Brain microvascular endothelial cell (primary cell): ENCODE measurements around the gene RPL19.

Experiments used
- DNase-seq: peaks from one replicate; pipeline ENCODE4 v3.0.0-alpha.2; 2020
- H3K27ac ChIP-seq: fragments of 250-450 bp; sonication (Bioruptor Pico); 2 replicates; pipeline ENCODE4 v1.5.1; 2020; ENCODE audit warnings: mild to moderate bottlenecking, moderate library complexity
- H3K27me3 ChIP-seq: fragments of 250-450 bp; sonication (Bioruptor Pico); replicated peaks from 2 replicates; pipeline ENCODE4 v1.5.1; 2020; ENCODE audit warnings: mild to moderate bottlenecking
- H3K36me3 ChIP-seq: fragments of 250-450 bp; sonication (Bioruptor Pico); replicated peaks from 2 replicates; pipeline ENCODE4 v1.5.1; 2020; ENCODE audit warnings: mild to moderate bottlenecking
- H3K4me3 ChIP-seq: 2 replicates; pipeline ENCODE4 v1.5.1; 2011; ENCODE audit warnings: low read depth, mild to moderate bottlenecking, control low read depth, low read length, moderate library complexity
- CTCF ChIP-seq: IDR thresholded peaks from 2 replicates; pipeline ENCODE4 v1.5.1; 2011; ENCODE audit warnings: low read depth, mild to moderate bottlenecking, moderate library complexity, low read length, control low read depth, inconsistent platforms; ENCODE audit errors: missing control alignments
- in situ Hi-C: cut with HindIII; loops from 2 replicates; pipeline ENCODE4 v1.10.0; 2017; ENCODE audit warnings: low sequenced_read_pairs, low pct_ligation_motif_present

Gene RPL19

DNA sequence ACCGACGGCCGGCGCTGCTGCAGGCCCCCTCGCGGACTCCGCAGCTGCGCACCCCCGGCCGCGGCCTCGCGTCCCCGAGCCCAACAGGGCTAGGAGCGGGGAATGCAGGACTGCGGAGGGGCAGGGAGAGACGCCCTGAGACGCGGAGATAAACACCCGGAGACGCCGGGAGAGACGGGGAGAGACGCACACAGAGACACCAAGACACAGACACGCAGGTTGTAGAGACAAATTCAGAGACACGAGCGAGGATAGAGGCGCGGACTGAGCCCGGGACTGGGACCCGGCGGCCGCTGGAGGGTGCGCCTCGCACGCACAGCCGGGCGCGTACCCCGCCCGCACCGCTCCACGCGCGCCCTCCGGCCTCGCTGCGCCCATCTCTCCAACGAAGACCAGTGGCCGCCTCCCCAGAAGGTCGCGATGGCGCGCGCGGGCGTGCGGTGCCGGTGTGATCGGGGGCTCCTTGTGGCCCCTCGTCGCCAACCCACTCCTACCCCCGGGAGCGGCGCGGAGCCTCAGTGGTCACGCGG, 24.8 kb downstream of the RPL19 start:
- H3K4me3 ChIP-seq: no peak overlapping the region

DNA sequence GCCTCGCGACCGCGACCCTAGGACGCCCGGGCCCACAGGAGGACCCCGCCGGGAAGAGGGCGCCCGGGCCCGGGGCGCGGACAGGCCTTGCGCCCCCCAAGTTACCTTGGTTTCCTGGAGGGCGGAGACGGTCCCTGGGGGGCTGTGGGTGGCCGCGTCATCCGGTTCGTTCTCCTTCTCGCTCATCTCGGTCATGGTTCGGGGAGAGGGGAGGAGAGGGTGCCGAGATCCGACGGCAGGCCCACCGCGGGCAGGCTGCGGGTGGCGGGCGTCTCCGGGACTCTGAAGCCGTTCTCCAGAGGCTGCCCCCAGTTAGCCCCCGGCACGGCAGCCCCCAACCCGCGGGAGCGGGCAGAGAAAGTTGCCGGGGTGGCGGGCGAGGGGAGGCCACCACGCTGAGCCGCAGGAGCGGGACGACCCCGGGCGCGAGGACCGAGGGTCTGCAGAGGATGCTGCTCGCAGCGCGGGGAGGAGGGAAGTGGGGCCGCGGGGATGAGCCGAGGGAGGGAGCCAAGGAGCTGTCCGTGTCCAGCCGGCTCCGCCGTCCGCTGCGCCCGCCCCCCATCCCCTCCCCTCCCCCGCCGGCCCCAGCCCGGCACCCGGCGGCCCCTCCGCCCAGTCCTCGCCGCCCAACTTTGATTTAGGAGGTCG, 25.4 kb downstream of the RPL19 start, which contains the start of gene STAC2:
Gene STAC2 (minus strand): TSS at position 638 of the 651 bp plus-strand sequence. CDS start 443 bp downstream, at position 195.
- no peak for DNase-seq
- peak within 1 kb of the TSS; percentile 38 for H3K4me3 ChIP-seq
- H3K27me3 ChIP-seq: peaks cover 19% of the 10 kb centered on the region

More for the DNA sequence above, 24.8 kb downstream of the RPL19 start:
- Histone ChIP-seq H3K36me3 (no peaks in the 10 kb centered on the region), H3K27ac (no peak overlapping the region), H3K27me3 (peaks cover 19% of the 10 kb centered on the region)
- in situ Hi-C loops: no loop called here
- no peak for TF ChIP-seq CTCF
- DNase-seq: no peak

DNA sequence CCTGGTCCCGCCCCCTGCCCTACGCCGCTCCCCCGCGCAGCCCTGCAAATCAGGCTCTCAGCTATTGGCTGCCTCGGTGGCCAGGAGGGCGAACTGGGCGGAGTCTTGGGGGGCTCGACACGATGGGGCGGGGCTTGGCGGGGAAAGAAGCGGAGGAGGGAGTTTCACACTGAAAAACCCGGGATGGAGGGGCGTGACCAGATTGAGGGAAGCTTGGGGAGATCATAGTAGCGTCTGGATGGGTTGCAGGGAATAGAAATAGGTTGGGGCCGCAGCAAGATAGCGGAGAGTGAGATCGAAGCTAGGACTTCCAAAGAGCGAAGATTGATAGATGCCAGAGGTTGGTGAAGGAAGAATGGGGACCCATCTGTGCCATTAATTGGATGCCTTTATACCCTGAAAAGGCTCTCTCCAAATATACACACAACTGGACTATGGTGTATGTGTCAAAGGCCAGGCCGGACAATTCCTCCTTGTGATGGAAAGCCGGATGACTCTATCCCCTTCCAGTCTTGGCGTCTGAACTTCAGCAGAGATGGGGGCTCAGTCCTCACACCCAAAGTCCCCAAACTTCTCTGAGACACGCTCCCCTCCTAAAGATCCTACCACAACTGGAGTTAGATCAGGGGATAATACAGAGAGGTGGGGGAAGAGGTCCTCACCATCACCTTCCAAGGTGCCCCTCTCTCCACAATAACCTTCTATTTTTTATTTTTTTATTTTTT, 26.0 kb downstream of the RPL19 start:
- DNase-seq: no peak
- in situ Hi-C loops: no loop called here
- no peak overlapping the region for H3K27ac ChIP-seq
- no peaks in the 10 kb centered on the region for H3K36me3 ChIP-seq
- TF ChIP-seq CTCF: no peak
- peak overlapping the region; percentile 38 for H3K4me3 ChIP-seq
- H3K27me3 ChIP-seq: peaks cover 19% of the 10 kb centered on the region

More for the DNA sequence above, 25.4 kb downstream of the RPL19 start, which contains the start of gene STAC2:
- in situ Hi-C loops: no loop called here
- no peaks in the 10 kb centered on the region for H3K36me3 ChIP-seq
- TF ChIP-seq CTCF: no peak
- no peak within 1 kb of the TSS for H3K27ac ChIP-seq

- TF ChIP-seq CTCF: no peak
- no peaks in the 10 kb centered on the region for H3K36me3 ChIP-seq
- no peak overlapping the region for H3K4me3 ChIP-seq
- in situ Hi-C loops: no loop called here
- no peak overlapping the region for H3K27ac ChIP-seq
- peaks cover 19% of the 10 kb centered on the region for H3K27me3 ChIP-seq
- DNase-seq: no peak
These were observed 27.4 kb downstream of the RPL19 start for GRCh38 chr17:39227364-39227919.

DNA sequence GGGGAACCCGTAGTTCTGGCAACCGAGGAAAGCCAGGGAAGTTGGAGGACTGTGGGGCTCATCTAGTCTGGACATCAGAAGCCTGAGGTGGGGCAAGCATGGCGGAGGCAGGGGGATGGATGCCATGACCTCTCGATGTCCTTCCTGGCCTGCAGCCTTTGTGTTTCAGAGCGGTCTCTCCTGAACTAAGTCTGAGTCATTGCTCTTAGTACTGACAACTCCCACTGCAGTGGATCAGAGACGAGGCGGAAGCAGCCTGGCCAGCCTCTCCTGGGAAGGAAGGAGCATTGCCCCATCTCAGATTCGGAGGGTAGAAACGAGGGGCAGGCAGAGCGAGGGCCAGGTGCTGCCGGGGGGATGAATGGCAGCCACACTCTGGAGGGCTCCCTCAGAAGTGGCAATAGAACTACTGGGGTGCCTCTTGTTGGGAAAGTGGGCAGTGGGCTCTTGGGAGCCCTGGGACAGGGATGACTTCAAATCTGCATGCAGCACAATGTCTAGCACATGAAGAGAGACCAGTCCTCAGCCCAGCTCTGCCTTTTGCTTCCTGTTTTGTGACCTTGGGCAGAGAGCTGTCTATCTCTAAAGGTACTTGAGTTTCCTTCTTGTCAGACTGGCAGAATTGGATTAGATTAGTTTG, 29.3 kb downstream of the RPL19 start:
- no peaks in the 10 kb centered on the region for H3K36me3 ChIP-seq
- TF ChIP-seq CTCF: no peak
- peak; percentile 59 for DNase-seq

More for the DNA sequence above, 29.3 kb downstream of the RPL19 start:
- Histone ChIP-seq H3K27me3 (peaks cover 17% of the 10 kb centered on the region), H3K27ac (no peak overlapping the region), H3K4me3 (no peak overlapping the region)
- in situ Hi-C loops: no loop called here
